Mesenchymal stem cell (in vitro differentiated cells and primary cell): ENCODE data around the gene STK17A.

Source experiments
- DNase-seq: peaks from one replicate; pipeline ENCODE4 v3.0.0-alpha.2; 2013
- H2AFZ ChIP-seq: one replicate; pipeline ENCODE4 v1.6.1; 2013; ENCODE audit warnings: low read depth, mild to moderate bottlenecking, control low read depth, inconsistent platforms, low read length, moderate library complexity
- H2AK5ac ChIP-seq: 2 replicates; pipeline ENCODE4 v1.6.1; 2013; ENCODE audit warnings: low read length, moderate library complexity, mild to moderate bottlenecking, inconsistent platforms; ENCODE audit not compliant: severe bottlenecking
- H2BK120ac ChIP-seq: one replicate; pipeline ENCODE4 v1.6.1; 2013; ENCODE audit warnings: low read depth, mild to moderate bottlenecking, inconsistent platforms, low read length, moderate library complexity
- H2BK12ac ChIP-seq, 2 experiments: one replicate each; pipeline ENCODE4 v1.6.1; 2013; ENCODE audit warnings: inconsistent platforms in 2 of 2, low read length in 2 of 2, mild to moderate bottlenecking in 2 of 2, moderate library complexity in 2 of 2, control low read depth in 1 of 2
- H2BK15ac ChIP-seq: one replicate; pipeline ENCODE4 v1.6.1; 2013; ENCODE audit warnings: mild to moderate bottlenecking, low read depth, inconsistent platforms; ENCODE audit not compliant: poor library complexity, severe bottlenecking
- H2BK5ac ChIP-seq: 2 replicates; pipeline ENCODE4 v1.6.1; 2013; ENCODE audit warnings: low read depth, mild to moderate bottlenecking, low read length, control low read depth, inconsistent platforms; ENCODE audit not compliant: poor library complexity, severe bottlenecking
- H3K14ac ChIP-seq, 2 experiments: one replicate each; pipeline ENCODE4 v1.6.1; 2013; ENCODE audit warnings: inconsistent platforms in 2 of 2, low read length in 2 of 2, control low read depth in 1 of 2, mild to moderate bottlenecking in 1 of 2, moderate library complexity in 1 of 2
- H3K18ac ChIP-seq, 2 experiments: one replicate each; pipeline ENCODE4 v1.6.1; 2013; ENCODE audit warnings: inconsistent platforms in 2 of 2, low read length in 2 of 2, control low read depth in 1 of 2, low read depth in 1 of 2, mild to moderate bottlenecking in 1 of 2
- H3K23ac ChIP-seq, 2 experiments: one replicate each; pipeline ENCODE4 v1.6.1; 2013; ENCODE audit warnings: inconsistent platforms in 2 of 2, low read length in 2 of 2, mild to moderate bottlenecking in 2 of 2, moderate library complexity in 2 of 2, control low read depth in 1 of 2
- H3K27ac ChIP-seq: 2 replicates; pipeline ENCODE4 v1.5.1; 2013; ENCODE audit warnings: mild to moderate bottlenecking, moderate library complexity, low read length, control low read depth, inconsistent platforms; ENCODE audit not compliant: poor library complexity, severe bottlenecking
- H3K27me3 ChIP-seq, 2 experiments: 2 replicates each; pipeline versions ENCODE4 v1.6.1 to v1.7.0; 2013; ENCODE audit warnings: low read length in 2 of 2, mild to moderate bottlenecking in 2 of 2, moderate library complexity in 2 of 2, control low read depth in 1 of 2, inconsistent platforms in 1 of 2; ENCODE audit not compliant: control insufficient read depth in 1 of 2, insufficient read depth in 1 of 2
- H3K36me3 ChIP-seq, 2 experiments: 2 replicates each; pipeline versions ENCODE4 v1.6.1 to v1.7.0; 2013; ENCODE audit warnings: low read length in 2 of 2, control low read depth in 1 of 2, inconsistent platforms in 1 of 2, low read depth in 1 of 2, mild to moderate bottlenecking in 1 of 2; ENCODE audit not compliant: insufficient read depth in 2 of 2, control insufficient read depth in 1 of 2
- H3K4ac ChIP-seq, 2 experiments: one replicate each; pipeline ENCODE4 v1.6.1; 2013; ENCODE audit warnings: inconsistent platforms in 2 of 2, low read length in 2 of 2, mild to moderate bottlenecking in 2 of 2, moderate library complexity in 2 of 2, control low read depth in 1 of 2, low read depth in 1 of 2
- H3K4me1 ChIP-seq: 2 replicates; pipeline ENCODE4 v1.6.1; 2013; ENCODE audit warnings: low read depth, low read length, control low read depth; ENCODE audit not compliant: control insufficient read depth, insufficient read depth
- H3K4me2 ChIP-seq: 2 replicates; pipeline ENCODE4 v1.6.1; 2013; ENCODE audit warnings: low read length, mild to moderate bottlenecking, inconsistent platforms; ENCODE audit not compliant: poor library complexity, severe bottlenecking
- H3K4me3 ChIP-seq, 2 experiments: 2 replicates each; pipeline versions ENCODE4 v1.5.1 to v1.7.0; 2013; ENCODE audit warnings: low read length in 2 of 2, mild to moderate bottlenecking in 2 of 2, control low read depth in 1 of 2, low read depth in 1 of 2; ENCODE audit not compliant: insufficient read depth in 1 of 2
- H3K79me1 ChIP-seq: replicated peaks from 2 replicates; pipeline ENCODE4 v1.6.1; 2013; ENCODE audit warnings: mild to moderate bottlenecking, control low read depth, low read length, inconsistent platforms; ENCODE audit not compliant: poor library complexity, severe bottlenecking
- H3K9ac ChIP-seq: 2 replicates; pipeline ENCODE4 v1.7.0; 2013; ENCODE audit warnings: mild to moderate bottlenecking, low read length, moderate library complexity
- H3K9me3 ChIP-seq: 2 replicates; pipeline ENCODE4 v1.7.0; 2013; ENCODE audit warnings: mild to moderate bottlenecking, low read length; ENCODE audit not compliant: control insufficient read depth
- H4K8ac ChIP-seq: one replicate; pipeline ENCODE4 v1.6.1; 2013; ENCODE audit warnings: inconsistent platforms, mild to moderate bottlenecking, low read length, moderate library complexity
- H4K91ac ChIP-seq: one replicate; pipeline ENCODE4 v1.6.1; 2013; ENCODE audit warnings: mild to moderate bottlenecking, low read length, inconsistent platforms
- WGBS: methylation state at CpG from one replicate; pipeline ENCODE4 v1.1.7; 2013; ENCODE audit warnings: mixed read lengths; 5-methylcytosine and 5-hydroxymethylcytosine counted together

Gene STK17A

GRCh38 chr7:43658718-43659548, 76.0 kb downstream of the STK17A start:
- peak overlapping the region in 1 of 2 experiments; percentile 13 for H3K4me3 ChIP-seq
- peak overlapping the region; percentile 74 for H4K91ac ChIP-seq
- H2BK120ac ChIP-seq = no peak overlapping the region
- peak overlapping the region; percentile 50 for H3K9ac ChIP-seq
- H3K27ac ChIP-seq = peak overlapping the region; percentile 97
- no peak overlapping the region for H2BK15ac ChIP-seq
- peaks cover 17% of the 10 kb centered on the region for H3K79me1 ChIP-seq
- no peak overlapping the region for H4K8ac ChIP-seq
- no peak overlapping the region for H2AFZ ChIP-seq
- H2BK12ac ChIP-seq = peak overlapping the region; percentile 59 to 63
- peak overlapping the region; percentile 36 for H3K4me2 ChIP-seq
- H3K27me3 ChIP-seq = no peaks in the 10 kb centered on the region
- H3K18ac ChIP-seq = peak overlapping the region in 1 of 2 experiments; percentile 97
- peak overlapping the region in 1 of 2 experiments; percentile 18 for H3K14ac ChIP-seq
- H2AK5ac ChIP-seq = peak overlapping the region; percentile 99
- H3K4me1 ChIP-seq = peaks cover 5% of the 10 kb centered on the region
- peak overlapping the region in 1 of 2 experiments; percentile 14 for H3K23ac ChIP-seq
- DNase-seq = peak; percentile 53
- H3K36me3 ChIP-seq = no peaks in the 10 kb centered on the region
- H3K4ac ChIP-seq = peak overlapping the region; percentile 57 to 97
- H3K9me3 ChIP-seq = no peaks in the 10 kb centered on the region
- peak overlapping the region; percentile 91 for H2BK5ac ChIP-seq
- WGBS = 86% methylated on average over 6 of the region's 7 CpGs

DNA sequence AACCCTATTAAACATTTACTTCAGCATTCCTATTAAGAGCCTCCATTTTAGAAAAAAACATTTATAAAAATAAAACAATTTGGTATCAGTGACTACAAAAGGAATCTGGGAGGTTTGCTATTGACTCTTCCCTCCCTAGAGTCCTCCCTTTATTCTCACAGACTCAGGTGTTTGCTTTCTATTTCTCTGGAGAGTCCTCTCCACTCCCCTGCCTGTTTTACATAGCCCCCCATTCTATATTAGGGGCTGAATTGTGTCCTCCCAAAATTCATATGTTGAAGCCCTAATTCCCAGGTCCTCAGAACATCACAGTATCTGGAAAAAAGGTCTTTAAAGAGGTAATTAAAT, 76.6 kb downstream of the STK17A start:
- Histone ChIP-seq H2BK12ac (no peak overlapping the region), H3K4ac (no peak overlapping the region), H3K4me3 (no peak overlapping the region), H3K4me2 (no peak overlapping the region), H3K36me3 (no peaks in the 10 kb centered on the region), H3K9ac (peak overlapping the region; percentile 61), H3K9me3 (no peaks in the 10 kb centered on the region), H3K18ac (no peak overlapping the region), H2BK5ac (peak overlapping the region; percentile 70), H3K4me1 (peaks cover 5% of the 10 kb centered on the region), H2AK5ac (peak overlapping the region; percentile 17), H2BK15ac (no peak overlapping the region), H4K91ac (no peak overlapping the region), H2AFZ (no peak overlapping the region), H2BK120ac (no peak overlapping the region), H3K79me1 (peaks cover 16% of the 10 kb centered on the region), H3K27ac (peak overlapping the region; percentile 91), H4K8ac (no peak overlapping the region), H3K23ac (no peak overlapping the region), H3K14ac (no peak overlapping the region), H3K27me3 (no peaks in the 10 kb centered on the region)
- no peak for DNase-seq

DNA sequence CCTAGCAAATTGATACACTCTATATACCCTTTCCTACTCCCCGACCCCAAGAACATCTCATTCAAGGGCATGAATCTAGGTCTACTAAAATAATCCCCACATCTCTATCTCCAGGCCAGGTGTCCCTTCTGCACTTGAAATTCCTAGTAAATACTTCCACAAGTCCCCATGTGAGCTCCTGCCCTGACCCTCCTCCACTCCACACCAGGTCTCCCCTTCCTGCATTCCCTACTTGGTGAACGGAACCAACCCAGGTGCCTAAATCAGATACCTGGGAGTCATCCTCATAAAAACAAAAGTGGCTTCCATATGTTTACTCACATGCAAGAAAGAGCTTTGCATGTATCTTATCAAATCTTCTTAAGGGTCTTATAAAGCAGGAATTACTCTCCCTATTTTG, 77.2 kb downstream of the STK17A start:
- Histone ChIP-seq H2BK15ac (no peak overlapping the region), H3K14ac (no peak overlapping the region), H2BK5ac (peak overlapping the region; percentile 70), H3K9me3 (no peaks in the 10 kb centered on the region), H3K4ac (peak overlapping the region in 1 of 2 experiments; percentile 2), H4K8ac (no peak overlapping the region), H2BK120ac (peak overlapping the region; percentile 1), H2AK5ac (peak overlapping the region; percentile 98), H3K23ac (no peak overlapping the region), H3K27ac (peak overlapping the region; percentile 91), H3K4me2 (no peak overlapping the region), H3K4me3 (no peak overlapping the region), H3K9ac (no peak overlapping the region), H3K18ac (no peak overlapping the region), H3K27me3 (no peaks in the 10 kb centered on the region), H2BK12ac (no peak overlapping the region), H3K79me1 (peaks cover 18% of the 10 kb centered on the region), H3K36me3 (no peaks in the 10 kb centered on the region), H3K4me1 (peaks cover 5% of the 10 kb centered on the region), H2AFZ (no peak overlapping the region), H4K91ac (no peak overlapping the region)
- DNase-seq = no peak
- WGBS = 90% methylated on average over 2 of the region's 2 CpGs

- no peak overlapping the region for H2AFZ ChIP-seq
- H3K4me2 ChIP-seq = no peak overlapping the region
- H2BK12ac ChIP-seq = no peak overlapping the region
- DNase-seq = peak; percentile 36
- H3K36me3 ChIP-seq = no peaks in the 10 kb centered on the region
- peaks cover 16% of the 10 kb centered on the region for H3K79me1 ChIP-seq
- peaks cover 3% of the 10 kb centered on the region for H3K4me1 ChIP-seq
- no peak overlapping the region for H4K91ac ChIP-seq
- no peak overlapping the region for H2AK5ac ChIP-seq
- no peak overlapping the region for H2BK5ac ChIP-seq
- H3K9me3 ChIP-seq = no peaks in the 10 kb centered on the region
- no CpG with 5 or more reads among the region's 1 CpG for WGBS
- no peak overlapping the region for H3K4ac ChIP-seq
- H3K27ac ChIP-seq = no peak overlapping the region
- no peak overlapping the region for H3K4me3 ChIP-seq
- no peak overlapping the region for H3K23ac ChIP-seq
- H2BK15ac ChIP-seq = no peak overlapping the region
- H2BK120ac ChIP-seq = no peak overlapping the region
- H3K27me3 ChIP-seq = no peaks in the 10 kb centered on the region
- no peak overlapping the region for H4K8ac ChIP-seq
- H3K9ac ChIP-seq = no peak overlapping the region
- H3K14ac ChIP-seq = no peak overlapping the region
- no peak overlapping the region for H3K18ac ChIP-seq
These were observed 81.8 kb downstream of the STK17A start for GRCh38 chr7:43664681-43665080.
